ENCODE data around the gene RPS6KL1.

Gene RPS6KL1

GRCh38 chr14:74954232-74954946 is 31.3 kb upstream of the RPS6KL1 start:
- POLR2A ChIA-PET = interaction anchor here (1.3 to 1.6 kb wide), 4 partner anchors 11 to 110 kb away, joined by 5 to 6 read pairs (median 6); partner anchors contain the start of genes ACYP1, EIF2B2 and RPS6KL1
- H3K4me3 ChIP-seq (ENCODE audit: low read depth, low read length) = no peak overlapping the region; the same call in 1 of the 2 replicates
- CTCF ChIA-PET = interaction anchor here (0.6 to 3.0 kb wide), 5 partner anchors 9 to 983 kb away, joined by 3 to 15 read pairs (median 4); no protein-coding TSS in a partner anchor
- H3K4me1 ChIP-seq (ENCODE audit: control insufficient read depth, insufficient read depth, low read length) = peaks cover 24% of the 10 kb centered on the region
- peak overlapping the region; percentile 49; the same call in 1 of the 2 replicates for H3K27ac ChIP-seq (ENCODE audit: extremely low read depth, low read depth, low read length)
- H3K9me3 ChIP-seq (ENCODE audit: control insufficient read depth, insufficient read depth, low read depth, low read length) = no peaks in the 10 kb centered on the region
- peaks cover 0 to 34% of the 10 kb centered on the region in 2 experiments; a peak in 1 of 3 replicates for H3K36me3 ChIP-seq (ENCODE audit: control insufficient read depth in 2 of 2, insufficient read depth in 1 of 2, low read length in 2 of 2)
- 0 out of 2 replicates have a peak, but pooled peaks have one; percentile 39 for TF ChIP-seq ZNF24 (tag by site-specific recombination; IDR thresholded peaks at IDR 0.05)
- TF ChIP-seq ZNF398 (tag by site-specific recombination; IDR thresholded peaks at IDR 0.05) = peak; percentile 85
- 0 out of 2 replicates have a peak, but pooled peaks have one; percentile 36 for TF ChIP-seq SP7 (tag by site-specific recombination; IDR thresholded peaks at IDR 0.05)
- TF ChIP-seq WT1 (tag by site-specific recombination; IDR thresholded peaks at IDR 0.05) = peak; percentile 59; the same call in 1 of the 2 replicates
- TF ChIP-seq ZNF391 (tag by site-specific recombination; IDR thresholded peaks at IDR 0.05; ENCODE audit: borderline replicate concordance, low read depth) = no peak
- TF ChIP-seq ZSCAN30 (tag by site-specific recombination; IDR thresholded peaks at IDR 0.05) = peak; percentile 55; the same call in 1 of the 2 replicates
- TF ChIP-seq ZNF18 (tag by site-specific recombination; IDR thresholded peaks at IDR 0.05) = peak; percentile 54; the same call in 1 of the 2 replicates
- peak; percentile 57 for TF ChIP-seq SP2 (tag by site-specific recombination; IDR thresholded peaks at IDR 0.05)
- no peak for TF ChIP-seq ZNF155 (tag by site-specific recombination; IDR thresholded peaks at IDR 0.05)
- no peak for TF ChIP-seq ZNF223 (tag by site-specific recombination; IDR thresholded peaks at IDR 0.05)
- TF ChIP-seq ZNF423 (tag by site-specific recombination; IDR thresholded peaks at IDR 0.05) = peak; percentile 94
- TF ChIP-seq KLF17 (tag by site-specific recombination; IDR thresholded peaks at IDR 0.05) = peak; percentile 40; the same call in 1 of the 2 replicates
- TF ChIP-seq PRDM10 (tag by site-specific recombination; IDR thresholded peaks at IDR 0.05) = 0 out of 2 replicates have a peak, but pooled peaks have one; percentile 17
- no peak for TF ChIP-seq ZNF521 (tag by site-specific recombination; IDR thresholded peaks at IDR 0.05)
- TF ChIP-seq ZBTB8A (tag by site-specific recombination; IDR thresholded peaks at IDR 0.05) = peak; percentile 93
- TF ChIP-seq ZBTB17 (tag by site-specific recombination; IDR thresholded peaks at IDR 0.05) = peak; percentile 76
- TF ChIP-seq ZIC2 (tag by site-specific recombination; IDR thresholded peaks at IDR 0.05) = peak; percentile 95
- TF ChIP-seq ZNF513 (tag by site-specific recombination; IDR thresholded peaks at IDR 0.05) = no peak
- TF ChIP-seq ZNF184 (tag by site-specific recombination; IDR thresholded peaks at IDR 0.05) = 0 out of 2 replicates have a peak, but pooled peaks have one; percentile 57
- TF ChIP-seq GLIS1 (tag by site-specific recombination; IDR thresholded peaks at IDR 0.05) = peak; percentile 92
- peak; percentile 75 for TF ChIP-seq ZNF341 (tag by site-specific recombination; IDR thresholded peaks at IDR 0.05; ENCODE audit: low read depth)
- TF ChIP-seq ZNF561 (tag by site-specific recombination; IDR thresholded peaks at IDR 0.05; ENCODE audit: borderline replicate concordance) = peak; percentile 77; the same call in 1 of the 2 replicates
- TF ChIP-seq PATZ1 (tag by site-specific recombination; IDR thresholded peaks at IDR 0.05) = peak; percentile 75
- TF ChIP-seq ZNF350 (tag by site-specific recombination; IDR thresholded peaks at IDR 0.05) = no peak
- peak; percentile 53; the same call in 1 of the 2 replicates for TF ChIP-seq ZBTB20 (tag by site-specific recombination; IDR thresholded peaks at IDR 0.05)
